Activated naive CD8-positive, alpha-beta T cell treated with anti-CD3 and anti-CD28 coated beads, Interleukin-2, amount 50 U/mL, for 16 hours (primary cell): ENCODE measurements around the gene CAST.
A peak's percentile ranks its signal among the peaks of the same experiment; 100 is the strongest.

ENCODE experiments used
- DNase-seq: peaks from one replicate; pipeline ENCODE4 v3.0.0-alpha.2; 2020; ENCODE audit warnings: low read depth, low spot score

CAST gene

DNA sequence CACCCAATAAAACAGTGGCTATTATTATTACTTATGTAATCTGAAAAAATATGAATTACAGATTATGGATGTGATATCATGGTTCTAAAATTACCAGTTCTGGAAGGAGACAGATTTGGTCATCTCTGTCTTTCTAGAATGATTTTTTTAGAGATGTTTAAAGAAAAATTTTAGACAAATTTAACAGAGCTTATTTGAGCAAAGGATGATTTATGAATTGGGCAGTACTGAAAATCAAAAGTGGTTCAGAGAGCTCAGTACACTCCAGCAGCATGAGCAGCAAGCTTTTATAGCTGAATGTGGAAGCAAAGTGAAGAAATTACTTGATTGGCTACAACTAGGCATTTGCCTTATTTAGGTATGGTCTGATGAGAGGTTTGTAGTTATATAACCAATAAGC, 11.0 kb downstream of the CAST start:
- DNase-seq = no peak

DNA sequence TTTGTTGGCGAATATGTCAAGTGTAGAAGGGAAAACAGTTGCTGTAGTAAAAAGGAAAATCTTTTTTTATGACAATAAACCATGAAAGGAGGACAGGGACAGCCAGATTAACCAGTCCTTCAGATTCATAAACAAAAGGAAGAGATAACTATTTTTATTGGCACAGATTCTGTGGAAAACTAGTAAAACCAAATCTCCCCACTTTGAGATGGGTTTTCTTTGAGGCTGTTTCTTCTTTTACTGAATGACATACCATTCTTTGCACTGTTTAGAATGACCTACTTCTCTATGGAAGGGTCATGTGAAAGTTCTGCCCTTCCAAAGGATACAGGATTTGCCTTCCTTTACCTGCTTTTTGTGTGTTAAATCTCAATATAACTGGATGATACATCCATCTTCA, 13.7 kb downstream of the CAST start:
- DNase-seq = no peak

DNA sequence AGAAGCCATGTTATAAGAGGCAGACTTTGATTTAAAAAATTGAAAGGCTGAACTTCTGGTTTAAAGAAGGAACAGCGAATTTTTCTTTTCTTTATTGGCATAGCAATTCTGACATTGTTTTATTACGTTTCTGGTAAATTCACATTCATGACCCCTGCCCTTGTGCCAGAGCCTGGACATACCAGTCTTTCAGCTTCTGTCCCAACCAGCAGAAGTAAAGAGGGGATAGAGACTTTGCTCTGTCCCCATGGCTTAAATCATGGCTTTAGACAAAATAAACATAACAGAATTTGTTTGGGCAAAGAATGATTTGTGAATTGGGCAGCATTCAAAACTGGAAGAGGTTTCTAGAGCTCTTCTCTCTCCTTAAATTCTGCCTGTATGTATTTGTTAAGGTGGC, 15.3 kb downstream of the CAST start:
- no peak for DNase-seq

DNA sequence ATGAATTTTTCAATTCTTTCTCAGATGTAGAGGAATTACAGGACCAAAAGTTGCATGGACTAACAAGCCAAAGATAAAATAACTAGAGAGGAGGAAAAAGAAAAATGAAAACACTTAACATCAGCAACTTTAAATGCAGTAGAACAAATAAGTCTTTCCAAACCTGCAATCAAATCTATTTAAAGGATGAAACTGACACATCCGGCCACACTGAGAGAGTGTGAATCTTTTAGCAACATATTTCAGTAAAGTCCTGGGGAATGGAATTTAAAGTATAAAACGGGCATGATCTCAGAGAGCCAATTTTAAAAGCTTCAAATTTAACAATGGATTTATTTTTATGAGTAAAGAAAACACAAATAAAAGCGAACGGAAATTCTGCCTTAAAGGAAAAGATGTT, 17.1 kb downstream of the CAST start:
- no peak for DNase-seq

DNA sequence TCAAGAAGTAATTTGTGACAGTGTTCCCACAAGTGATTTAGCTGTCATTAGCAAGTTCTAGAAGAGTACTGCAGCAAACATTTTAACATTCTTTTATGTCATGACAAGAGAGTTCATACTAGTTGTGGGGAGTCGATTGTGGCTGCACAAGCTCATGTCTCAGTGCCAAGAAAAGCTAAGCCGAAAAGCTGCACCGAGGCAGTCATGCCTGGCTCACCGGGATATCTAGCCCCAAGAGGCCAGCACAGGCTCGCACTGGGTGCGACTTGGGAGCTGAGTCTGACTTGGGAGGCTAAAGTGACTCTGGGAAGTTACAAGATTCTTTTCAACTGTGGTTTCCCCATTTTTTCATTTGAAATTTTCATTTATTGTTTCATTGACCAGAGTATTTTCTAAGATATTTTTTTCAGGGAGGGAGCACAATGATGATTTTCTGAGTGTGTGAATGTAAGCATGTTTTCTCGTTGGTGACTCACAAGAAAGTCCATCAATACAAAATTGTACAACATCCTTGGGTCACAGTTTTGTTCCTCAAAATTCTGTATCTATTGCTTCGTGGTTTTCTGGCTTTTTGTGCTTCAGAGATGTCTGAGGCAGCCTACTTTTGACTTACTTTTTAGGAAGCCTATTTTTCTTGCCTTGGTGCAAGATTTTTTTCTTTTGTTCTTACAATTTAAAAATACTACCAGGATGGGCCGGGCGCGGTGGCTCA, 18.7 kb downstream of the CAST start:
- no peak for DNase-seq

DNA sequence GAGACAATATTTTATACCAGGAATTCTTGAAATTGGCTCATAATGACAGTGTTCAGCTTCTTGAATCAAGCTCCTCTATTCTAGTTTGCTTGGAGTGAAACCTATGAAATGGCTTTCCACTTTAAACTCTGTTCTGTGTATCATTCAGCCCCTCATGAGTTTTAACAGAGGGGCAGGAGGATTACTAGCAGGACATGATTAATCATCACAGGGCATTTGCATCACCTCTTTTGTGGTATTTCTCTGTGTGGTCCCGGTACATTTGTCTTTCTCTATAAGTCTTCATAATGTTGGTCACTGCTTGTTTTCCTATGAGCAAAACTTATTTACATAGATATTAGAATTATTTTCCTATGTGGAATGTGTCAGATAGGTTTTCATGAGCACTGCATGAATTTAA, 21.2 kb downstream of the CAST start:
- DNase-seq = no peak

DNA sequence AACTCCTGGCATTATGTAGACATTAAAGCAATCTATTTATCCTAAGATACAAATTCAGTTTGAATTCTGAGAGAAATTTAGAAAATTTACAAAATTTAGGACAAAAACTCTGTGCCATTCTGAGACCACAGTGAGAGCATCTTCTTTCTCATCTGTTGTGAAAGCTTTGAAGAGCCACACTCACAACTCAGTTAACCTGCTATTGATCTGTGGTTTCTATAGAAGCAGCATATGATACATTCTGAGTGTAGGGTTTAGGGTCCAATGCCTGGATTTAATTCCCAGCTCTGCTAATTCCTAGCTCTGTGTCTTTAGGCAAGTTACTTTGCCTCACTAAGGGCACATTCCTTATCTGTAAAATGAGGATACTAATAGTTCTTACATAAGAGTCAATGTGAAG, 21.6 kb downstream of the CAST start:
- DNase-seq = no peak

DNA sequence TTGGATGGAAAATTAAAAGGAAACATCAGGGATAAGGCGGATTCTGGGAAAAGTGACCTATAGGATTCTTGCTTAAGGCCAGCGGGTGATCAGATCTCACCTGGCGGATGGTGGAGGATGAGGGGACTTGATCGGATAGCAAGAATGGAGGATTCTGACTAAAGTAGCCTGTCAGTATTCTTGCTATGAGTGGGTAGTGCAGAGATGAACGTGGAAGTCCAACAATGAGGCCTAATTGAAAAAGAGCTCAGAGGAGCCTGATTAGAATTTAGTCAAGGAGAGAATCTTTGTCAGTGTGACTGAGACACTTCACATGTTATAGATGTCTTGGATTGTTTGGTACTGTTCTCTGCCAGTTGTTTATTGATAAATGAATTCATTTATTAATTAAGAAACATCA, 24.9 kb downstream of the CAST start:
- no peak for DNase-seq

DNA sequence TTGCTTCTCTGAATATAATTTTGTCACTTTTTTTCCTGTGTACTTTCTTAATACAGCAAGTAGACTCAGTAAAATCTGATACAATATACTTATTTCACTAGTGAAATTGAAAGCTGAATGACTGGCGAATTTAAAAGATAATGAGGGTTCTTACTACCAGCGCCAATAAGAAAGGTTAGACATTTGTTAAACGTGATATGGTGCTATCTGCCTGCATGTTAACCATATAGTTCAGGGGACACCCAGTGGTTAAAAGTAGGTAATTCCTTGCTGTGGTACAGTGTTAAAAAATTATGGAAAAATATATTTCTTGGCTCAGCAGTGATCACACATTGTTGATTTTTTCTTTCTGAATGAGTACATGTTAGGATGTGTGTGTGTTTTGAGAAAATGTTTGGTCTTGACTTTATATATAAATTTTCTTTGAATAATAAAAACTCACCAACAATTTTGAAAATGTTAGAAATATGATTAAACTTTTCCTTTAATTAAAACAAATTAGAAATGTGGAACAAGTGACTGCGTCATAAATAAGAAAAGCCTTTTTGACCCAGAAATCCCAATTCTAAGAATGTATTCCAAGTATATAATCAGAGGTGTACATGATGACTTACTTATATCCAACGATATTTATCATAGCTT, 25.8 kb downstream of the CAST start:
- no peak for DNase-seq

DNA sequence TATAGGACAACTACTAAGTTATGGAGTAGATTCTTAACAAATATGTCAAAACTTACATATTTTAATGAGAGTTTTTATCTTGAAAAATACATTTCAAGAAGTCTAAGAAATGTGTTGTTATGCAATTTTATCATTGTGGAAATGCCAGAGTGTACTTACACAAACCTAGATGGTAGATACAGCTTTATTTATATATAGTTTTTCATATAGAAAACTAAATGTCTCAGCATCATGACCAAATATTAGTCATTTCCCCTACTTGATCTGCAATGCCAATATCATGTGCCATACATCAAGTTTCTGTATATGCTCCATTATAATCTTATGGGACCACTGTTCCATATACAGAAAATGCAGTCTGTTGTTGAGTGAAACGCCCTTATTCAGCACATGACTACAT, 28.7 kb downstream of the CAST start:
- no peak for DNase-seq

DNA sequence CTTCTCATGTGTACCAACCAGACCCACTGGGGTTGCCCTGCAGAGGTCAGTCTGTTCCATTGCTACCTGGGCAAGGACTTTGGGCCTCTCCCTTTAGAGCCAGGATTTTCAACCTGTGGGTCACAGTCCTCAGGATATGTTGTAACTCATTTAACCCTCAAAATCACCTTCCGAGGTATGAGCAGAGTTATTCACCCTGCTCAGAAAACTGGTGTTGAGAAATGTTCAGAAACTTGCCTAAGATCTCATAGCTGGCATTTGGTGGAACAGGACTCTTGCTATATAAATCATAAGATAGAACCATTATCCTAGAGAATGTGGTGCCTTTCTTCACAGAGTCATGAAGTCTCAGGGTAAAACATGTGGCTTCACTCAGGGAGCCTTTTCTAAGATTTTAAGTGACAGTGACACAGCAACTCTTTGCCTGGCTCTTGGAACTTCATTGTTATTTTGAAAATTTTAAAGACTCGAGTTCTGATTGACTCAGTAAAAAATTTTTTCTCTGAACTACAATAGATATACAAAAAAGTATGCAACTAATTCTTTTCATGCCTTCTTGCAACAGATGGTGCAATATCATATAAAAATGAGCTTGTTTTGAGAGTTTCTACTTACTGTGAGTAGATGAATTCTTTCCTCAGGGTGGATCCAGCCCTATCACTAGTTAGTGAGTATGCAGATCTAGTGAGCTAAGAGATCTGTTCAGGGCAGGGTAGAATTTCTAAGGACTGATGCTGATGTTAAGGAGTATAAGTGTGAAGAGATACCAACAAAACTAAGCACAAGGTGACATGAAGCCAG, 29.5 kb downstream of the CAST start:
- no peak for DNase-seq

DNA sequence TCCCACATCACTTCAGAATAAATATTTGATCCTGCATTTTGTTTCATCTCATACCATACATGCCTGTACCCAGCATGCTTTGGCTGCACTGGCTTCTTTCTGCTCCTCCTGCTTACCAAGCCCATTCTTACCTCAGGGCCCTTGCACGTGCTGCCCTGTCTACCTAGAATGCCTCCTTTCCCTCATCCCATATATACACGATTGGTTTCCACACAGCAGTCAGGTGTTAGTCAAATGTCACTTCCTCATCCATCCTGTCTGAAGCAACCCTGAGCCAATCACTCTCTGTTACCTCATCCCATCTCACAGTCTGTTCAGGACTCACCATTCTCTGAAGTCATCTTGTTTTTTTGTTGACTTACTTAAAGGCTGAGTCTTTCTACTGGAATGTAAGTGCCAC, 30.3 kb downstream of the CAST start:
- DNase-seq = no peak

DNA sequence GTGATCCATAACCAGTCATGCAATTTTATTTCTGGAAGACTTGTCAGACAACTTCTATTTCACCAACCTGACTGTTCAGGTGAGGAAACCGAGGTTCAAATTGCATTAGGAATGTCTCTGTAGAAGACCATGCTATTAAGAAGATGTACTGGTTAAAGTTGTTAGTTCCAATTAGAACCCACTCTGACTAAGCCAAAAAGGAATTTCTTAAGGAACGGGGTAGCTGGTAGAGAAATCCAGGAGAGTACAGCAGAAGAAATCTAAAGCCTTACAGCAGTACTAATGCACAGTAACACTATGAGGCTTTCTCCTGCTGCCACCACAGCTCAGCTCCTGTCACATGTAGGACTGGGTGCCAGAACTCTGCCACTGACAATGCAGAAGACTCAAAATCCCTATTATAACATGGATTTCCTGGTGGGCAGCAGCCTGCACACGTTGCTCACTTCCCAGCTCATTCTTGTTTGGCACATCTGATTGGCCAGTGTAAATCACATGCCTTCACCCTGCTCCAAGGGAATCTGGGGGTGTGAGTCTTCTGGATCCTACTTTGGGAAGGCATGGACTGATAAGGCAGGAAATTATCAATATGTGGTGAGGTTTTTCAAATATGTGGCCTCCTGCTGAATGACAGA, 37.1 kb downstream of the CAST start:
- no peak for DNase-seq

DNA sequence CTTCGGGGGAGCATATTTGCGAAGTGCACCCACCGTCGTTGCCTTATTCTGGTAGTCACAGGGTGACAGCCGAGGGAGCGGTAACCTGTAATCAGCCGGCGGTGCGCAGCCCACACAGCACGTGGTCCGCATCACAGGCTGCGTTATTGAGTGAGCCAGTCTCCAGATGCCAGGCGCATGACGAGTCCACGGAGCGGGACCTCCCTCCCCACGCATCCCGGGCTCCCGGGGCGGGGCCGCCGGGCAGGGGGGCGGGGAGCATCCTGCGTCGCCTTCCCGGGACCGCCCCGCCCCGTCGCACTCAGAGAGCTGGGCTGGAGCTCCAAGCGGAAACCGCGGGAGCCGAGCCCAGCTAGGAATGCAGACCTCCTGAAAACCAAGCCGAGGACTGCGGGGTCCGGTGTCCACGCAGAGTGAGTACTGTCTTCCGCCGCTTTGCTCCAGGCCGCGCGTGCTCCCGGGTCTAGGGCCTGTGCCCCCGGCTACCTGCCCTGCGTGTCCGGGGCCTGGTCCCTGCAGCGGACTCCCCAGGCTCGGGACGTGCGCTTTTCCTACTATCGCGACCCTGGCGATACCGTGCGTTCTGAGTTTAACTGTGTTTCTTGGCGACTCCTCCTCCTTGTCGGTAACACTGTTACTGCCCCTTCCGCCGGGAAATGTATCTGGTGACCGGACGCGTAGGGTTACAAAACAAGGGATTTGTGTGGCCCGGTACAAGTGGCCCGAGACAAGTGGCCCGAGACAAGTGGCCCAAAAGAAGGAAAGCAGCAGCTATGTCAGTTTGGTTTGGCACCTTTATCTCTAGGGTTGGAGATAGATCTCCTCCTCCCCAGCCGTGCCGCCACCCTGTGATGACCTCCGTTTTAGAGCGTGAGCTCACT, 40.6 kb downstream of the CAST start:
- DNase-seq = peak; percentile 62

DNA sequence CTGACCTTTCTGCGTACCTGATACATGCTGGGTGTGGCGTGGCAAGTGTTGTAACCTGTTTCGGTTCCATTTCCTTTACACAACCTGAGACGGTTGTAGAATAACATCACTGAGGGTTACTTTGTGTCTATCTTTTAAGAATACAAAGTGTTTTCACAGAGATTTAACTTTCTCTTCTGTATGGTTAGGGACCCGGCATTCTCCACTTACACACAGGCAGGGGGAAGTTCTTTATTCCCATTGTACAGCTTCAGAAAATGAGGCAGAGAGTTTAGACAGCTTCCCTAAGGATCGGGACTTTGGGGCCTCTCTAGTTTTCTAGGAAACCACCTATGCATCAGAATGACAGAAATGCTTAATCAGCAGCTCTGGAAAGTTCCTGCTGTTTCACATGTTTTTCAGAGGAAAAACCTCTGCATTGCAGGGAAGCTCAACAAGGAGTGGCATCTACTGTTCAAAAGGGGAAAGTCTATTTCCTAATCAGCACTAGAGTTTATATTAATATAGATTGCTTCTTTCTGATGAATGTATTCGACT, 41.3 kb downstream of the CAST start:
- no peak for DNase-seq

DNA sequence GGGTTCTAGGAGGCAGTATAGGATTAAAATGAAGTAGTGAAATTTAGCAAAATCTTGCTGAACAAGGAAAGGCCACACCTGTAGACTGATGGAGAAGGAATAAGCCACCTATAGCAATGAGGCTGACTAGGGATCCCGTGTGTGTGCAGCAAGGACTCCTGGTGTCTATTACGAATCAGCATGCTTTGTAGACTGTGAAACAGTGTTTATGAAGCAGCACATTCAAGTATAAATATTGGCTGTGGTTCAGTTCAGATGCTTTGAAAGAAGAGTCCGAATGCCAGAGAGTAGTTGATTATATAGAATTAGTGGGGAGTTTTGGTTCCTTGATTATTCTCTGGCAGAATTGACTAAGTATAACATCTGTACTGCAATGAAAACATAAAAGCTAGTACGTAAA, 41.8 kb downstream of the CAST start:
- DNase-seq = no peak

DNA sequence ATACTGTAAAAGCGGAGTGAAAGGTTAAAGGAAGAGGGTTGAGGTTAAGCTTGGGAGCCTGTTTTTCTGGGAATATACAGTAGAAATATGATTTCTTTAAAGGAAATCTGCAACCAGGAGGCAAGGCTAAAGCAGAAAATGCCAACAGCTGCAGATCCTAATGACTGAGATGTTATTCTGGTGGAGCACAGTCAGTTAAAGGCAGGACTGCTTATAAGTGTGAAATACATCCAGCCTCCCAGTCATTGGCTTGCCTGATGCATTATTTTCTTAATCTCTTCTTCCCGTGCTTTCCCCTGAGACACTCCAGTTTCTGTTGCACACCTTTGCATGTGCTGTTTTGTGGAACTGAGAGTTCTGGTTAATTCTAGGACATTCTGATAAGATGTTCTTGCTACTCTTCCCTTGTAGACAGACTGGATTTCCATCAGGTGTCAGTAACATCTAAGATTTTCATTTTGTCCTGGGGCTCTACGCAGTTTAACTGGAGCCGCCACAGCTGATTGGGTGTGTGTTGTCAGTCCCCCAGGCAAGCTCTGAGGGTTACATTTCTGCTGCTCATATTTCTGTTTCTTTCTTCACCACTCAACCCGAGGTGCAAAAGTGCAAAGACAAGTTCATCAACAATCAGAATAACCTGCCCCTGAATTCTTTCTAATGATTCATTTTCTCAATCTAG, 44.4 kb downstream of the CAST start:
- no peak for DNase-seq

DNA sequence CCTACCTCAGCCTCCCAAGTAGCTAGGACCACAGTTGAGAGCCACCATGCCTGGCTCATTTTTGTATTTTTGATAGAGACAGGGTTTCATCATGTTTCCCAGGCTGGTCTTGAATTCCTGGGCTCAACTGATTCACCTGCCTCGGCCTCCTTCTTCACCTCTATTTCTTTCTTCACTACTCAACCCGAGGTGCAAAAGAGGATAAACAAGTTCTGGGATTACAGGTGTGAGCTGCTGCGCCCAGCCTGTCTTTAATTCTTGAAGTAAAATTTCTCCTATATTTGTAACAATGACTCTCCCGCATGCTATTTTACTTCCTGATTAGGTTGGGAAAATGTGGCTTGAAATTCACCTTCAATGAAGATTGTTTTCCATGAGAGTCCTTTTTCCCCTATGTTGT, 46.4 kb downstream of the CAST start:
- no peak for DNase-seq

DNA sequence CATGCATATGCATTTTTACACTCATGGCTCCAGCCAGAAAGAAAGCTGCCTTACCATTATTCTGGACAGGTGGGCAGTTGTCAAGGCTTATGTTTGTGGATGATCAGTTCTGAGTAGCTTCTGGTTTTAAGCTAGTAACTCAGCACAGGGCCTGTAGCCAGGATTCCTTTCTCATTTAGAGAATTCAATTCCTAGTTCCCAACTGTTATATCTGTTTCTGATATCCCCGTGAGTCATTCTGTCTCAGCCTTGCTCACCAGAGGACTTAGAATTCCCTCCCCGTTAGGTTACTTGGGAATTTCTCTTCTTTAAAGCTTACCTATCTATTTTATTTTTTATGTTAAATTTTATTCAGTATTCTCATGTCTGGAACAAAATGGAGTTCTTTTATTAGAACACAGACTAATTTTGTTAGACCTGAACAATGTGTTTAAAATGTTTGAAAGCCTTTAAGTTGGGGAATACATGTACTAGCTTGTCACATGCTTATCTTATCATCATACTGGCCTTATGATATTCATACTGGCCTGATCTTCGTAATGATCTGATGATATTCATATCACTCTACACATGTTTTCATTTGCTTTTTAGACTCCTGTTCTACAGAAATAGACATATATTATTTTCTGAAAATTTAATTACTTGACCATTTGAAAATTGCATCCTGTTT, 47.1 kb downstream of the CAST start:
- no peak for DNase-seq
